Heart left ventricle (tissue), 13 donors: ENCODE measurements around the gene C11orf42.

Source experiments
- CTCF ChIP-seq, 12 donors: fragments of 200-600 bp; sonication (generic) in 4 of 12; IDR thresholded peaks; one replicate each; pipeline versions ENCODE4 v1.5.0 to v1.8.0; 2018 to 2022; ENCODE audit warnings: antibody characterized with exemption in 12 of 12, mild to moderate bottlenecking in 5 of 12
- POLR2A ChIP-seq, 2 donors: fragments of 450-650 bp; IDR thresholded peaks; one replicate each; pipeline ENCODE4 v1.6.1; 2017; ENCODE audit warnings: antibody characterized with exemption in 2 of 2, mild to moderate bottlenecking in 2 of 2, moderate library complexity in 2 of 2
- donor health status: ischemic (EF 13 %, LVEDD 7.1; RV severe dilation, severe dysfunction).
- donor health status: DM: no; HTN: yes; CAD: no.
- donor health status: DM: no; HTN: no; CAD: no.
- donor health status: ischemic (EF 25% LVEDD 6.9; RV normal size, moderate dysfunction).
- donor health status: ischemic (EF 25% LVEDD 5.7; RV mildly dilated, moderate dysfunction).
- donor health status: ischemic (EF 35%, LVEDD 5.7; RV mildly dilated, moderate dysfunction).
- donor health status: nonischemic (EF 11% LVEDD 7.7; RV severe dilation, severe dysfunction).
- donor health status: DM: yes; HTN: yes; CAD: no.
- donor health status: PGD.
- donor health status: ischemic (EF 29% LVEDD 5.4; RV normal size, mild dysfunction).
- donor health status: nonischemic (EF 23%, LVEDD 6.1; RV moderate dilation, normal function).

- TF ChIP-seq POLR2A (IDR thresholded peaks at IDR 0.05), result no peak
- no peak for TF ChIP-seq CTCF (IDR thresholded peaks at IDR 0.05)
Measured at GRCh38 chr11:6196396-6196795, 9.0 kb upstream of the C11orf42 start.
